GM19043 (cell line): Measurements from ENCODE around the gene EXOSC9.
"Not testable (repeated sequence)": the region's sequence is repeated elsewhere in the genome, so short reads cannot be mapped to it uniquely, and the experiment has no call there.

ENCODE experiments used
- ATAC-seq: cut with Tn5 transposase; IDR thresholded peaks from one replicate; pipeline ENCODE4 v1.9.1; 2021; ENCODE audit warnings: low read depth; ENCODE audit not compliant: unreplicated experiment

Gene EXOSC9, protein sequence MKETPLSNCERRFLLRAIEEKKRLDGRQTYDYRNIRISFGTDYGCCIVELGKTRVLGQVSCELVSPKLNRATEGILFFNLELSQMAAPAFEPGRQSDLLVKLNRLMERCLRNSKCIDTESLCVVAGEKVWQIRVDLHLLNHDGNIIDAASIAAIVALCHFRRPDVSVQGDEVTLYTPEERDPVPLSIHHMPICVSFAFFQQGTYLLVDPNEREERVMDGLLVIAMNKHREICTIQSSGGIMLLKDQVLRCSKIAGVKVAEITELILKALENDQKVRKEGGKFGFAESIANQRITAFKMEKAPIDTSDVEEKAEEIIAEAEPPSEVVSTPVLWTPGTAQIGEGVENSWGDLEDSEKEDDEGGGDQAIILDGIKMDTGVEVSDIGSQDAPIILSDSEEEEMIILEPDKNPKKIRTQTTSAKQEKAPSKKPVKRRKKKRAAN

DNA sequence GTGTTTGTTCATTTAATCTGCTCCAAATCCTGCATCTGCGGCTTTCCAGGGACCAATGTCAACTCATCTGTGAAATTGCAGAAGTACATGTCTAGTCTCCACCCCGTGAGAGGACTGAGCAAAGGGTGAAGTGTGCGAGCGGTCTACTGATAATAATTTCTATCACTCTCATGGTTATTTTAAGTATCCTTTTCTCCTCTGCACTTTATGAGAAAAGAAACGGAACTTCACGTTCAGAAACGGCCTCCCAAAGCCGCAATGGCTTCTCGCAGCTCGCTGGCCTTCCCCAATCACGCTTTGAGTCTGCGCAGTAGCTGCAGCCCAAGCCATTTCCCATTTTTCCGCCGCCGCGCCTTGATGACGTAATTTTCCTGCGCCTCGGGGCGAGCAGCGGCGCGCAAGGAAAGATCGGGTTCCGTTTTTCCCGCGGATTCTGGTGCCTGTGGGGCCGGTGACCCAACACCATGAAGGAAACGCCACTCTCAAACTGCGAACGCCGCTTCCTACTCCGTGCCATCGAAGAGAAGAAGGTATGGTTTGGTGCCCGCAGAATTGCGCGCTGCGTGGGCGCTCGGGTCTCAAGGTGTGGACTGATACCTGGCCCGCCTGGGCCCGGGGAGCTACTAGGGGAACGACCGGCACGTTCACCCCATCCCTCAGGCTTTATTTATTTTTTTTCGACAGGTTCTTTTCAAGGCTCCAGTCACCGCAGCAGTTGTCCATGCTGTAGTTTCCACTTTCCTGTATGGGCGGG is at the start of gene EXOSC9:
EXOSC9 (plus strand) TSS at position 363 of the 754 bp plus-strand sequence; CDS start at position 465, 102 bp downstream.
- peak; percentile 71 for ATAC-seq

DNA sequence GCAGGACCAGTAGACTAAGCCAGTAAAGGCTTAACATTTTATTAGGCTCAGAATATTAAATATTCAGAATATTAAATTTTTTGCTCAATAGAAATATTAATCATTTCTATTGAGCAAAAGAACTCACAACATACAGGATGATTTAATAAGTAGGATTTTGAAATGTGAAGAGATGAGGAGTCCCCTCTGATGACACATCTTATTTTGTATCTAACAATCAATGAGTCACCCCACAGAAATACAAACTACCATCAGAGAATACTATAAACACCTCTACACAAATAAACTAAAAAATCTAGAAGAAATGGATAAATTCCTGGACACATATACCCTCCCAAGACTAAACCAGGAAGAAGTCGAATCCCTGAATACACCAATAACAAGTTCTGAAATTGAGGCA is 49.0 kb upstream of the EXOSC9 start:
- ATAC-seq = not testable (repeated sequence)

DNA sequence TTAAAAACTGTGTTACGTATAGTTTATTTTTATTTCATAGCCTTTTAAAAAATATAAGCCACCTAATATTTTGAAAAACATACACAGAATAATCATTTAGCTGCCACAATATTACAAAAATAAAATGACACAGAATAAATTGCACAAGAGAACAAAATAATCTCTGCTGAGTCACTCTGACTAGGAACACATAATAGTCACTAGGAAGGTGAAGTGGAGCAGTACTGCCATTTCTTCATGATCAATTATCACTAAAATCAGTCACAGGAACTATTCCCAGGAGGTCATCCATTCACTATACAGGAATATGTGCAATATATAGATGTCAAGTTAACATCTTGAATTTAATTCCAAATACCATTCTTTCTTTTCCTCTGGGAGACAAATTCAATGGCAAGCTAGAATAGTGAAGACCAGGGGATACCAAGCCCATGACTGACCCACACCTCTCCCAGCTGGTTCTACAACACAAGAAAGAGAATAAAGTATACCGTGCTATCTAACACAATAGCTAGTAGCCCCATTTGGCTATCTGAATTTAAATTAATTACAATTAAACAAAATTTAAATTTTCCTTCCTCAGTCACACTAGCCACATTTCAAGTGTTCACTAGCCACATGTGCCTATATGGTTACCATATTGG is 42.1 kb upstream of the EXOSC9 start:
- ATAC-seq = no peak

DNA sequence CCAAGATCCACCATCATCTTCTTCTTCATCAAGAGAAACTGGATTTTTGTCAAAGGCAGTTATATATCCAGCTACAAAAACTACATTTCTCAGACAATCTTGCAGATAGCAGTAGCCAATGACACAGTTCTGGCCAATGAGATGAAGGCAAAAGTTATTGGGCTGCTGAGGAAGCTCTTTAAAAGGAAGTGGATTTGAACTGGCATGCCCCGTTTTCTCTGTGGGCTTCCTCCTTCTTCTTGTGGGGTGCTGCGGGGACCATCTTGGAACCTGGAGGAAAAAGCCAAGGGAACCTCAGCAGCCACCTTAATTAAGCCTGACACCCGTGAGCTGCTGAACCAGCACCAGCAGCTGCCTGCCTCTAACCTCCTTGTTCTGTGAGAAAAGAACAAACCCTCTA is 40.9 kb upstream of the EXOSC9 start:
- ATAC-seq = no peak

DNA sequence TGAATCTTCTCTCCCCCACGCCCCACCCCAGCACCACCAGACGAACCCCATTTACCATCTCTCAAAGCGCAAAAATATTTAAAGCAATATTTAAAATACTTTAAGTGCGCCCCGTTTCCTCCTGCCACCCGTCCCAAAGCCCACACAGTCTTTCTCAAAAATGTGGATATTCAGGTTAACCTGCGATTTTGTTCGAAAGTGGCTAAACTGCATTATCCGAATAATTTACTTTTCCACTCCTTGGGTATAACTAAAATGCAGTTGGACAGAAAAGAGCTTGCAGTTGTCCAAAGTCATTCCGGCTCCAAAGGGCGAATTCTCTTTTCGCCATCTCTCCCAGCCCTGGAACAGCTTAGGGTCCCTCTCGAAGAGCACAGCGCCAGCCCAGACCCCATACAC is 36.8 kb upstream of the EXOSC9 start:
- no peak for ATAC-seq

DNA sequence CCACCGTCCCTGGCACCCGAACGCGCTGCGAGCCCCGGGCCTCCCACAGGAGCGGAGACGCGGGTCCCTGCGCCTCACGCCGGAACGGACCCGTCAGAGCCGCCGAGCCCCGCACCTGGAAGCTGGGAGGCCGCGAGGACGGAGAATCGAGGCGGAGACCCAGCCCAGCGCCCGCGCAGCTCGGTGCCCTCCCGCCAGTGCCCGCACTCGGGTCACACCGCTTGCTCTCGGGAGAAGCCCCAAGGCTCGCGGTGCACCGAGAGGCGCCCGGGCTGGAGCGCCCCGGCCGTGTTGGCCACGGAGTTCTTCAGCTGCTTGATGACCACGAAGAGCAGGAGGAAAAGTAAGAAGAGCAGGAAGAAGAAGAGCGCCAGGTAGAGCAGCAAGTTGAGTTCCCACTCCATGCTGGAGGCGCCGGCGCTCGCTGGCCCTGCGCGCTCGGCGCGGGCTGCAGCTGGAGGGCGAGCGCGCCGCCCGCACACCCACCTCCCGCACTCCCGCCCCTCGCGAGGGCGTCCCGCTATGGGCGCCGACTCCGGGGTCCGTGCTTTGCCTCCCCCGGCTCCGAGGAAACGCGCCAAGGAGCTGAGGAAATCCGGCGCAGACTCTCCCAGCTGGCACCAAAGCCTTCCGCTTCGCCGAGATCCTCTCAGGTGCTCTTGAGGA is 36.3 kb upstream of the EXOSC9 start, which contains the start of gene SMIM43:
SMIM43 (minus strand) TSS at position 463 of the 666 bp plus-strand sequence; CDS start at position 404, 59 bp downstream.
- ATAC-seq = no peak

DNA sequence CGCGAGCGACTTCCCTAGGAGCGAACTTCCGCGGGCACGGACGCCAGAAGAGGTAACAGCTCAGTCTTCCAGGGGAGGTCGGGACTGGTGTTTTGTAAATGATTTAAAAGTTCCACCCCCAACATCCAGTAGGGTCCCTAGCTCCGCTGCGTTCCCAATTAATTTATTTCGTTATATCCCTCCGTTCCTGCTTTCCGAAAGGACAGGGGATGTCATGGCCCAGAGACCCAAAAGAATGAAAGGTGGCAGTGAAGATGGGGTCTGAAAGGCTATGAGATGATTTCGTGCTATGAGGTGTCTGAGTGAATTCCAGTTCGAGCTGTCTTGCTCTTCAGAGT is 35.8 kb upstream of the EXOSC9 start:
- no peak for ATAC-seq

DNA sequence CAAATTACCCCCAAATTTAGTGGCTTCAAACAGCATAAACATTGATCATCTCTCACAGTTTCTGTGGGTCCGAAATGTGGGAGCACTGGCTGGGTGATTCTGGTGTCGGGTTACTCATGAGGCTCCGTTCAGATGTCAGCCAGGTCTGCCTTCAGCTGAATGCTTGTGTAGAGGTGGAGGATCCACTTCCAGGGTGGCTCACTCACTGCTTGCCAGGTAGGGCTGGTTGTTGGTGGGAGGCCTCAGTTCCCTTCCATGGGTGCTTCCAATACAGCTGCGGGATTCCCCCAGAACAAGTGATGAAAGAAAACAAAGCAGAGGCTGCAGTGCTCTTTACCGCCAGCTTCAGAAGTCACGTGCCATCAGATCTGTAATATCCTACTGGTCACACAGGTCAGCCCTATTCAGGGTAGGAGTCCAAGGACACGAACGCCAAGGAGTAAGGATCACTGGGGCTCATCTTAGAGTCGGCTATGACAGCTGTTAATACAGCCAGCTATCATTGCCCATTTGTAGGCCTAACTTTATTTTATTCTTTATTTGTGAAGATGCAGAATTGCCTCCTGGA is 35.1 kb upstream of the EXOSC9 start:
- ATAC-seq = no peak

DNA sequence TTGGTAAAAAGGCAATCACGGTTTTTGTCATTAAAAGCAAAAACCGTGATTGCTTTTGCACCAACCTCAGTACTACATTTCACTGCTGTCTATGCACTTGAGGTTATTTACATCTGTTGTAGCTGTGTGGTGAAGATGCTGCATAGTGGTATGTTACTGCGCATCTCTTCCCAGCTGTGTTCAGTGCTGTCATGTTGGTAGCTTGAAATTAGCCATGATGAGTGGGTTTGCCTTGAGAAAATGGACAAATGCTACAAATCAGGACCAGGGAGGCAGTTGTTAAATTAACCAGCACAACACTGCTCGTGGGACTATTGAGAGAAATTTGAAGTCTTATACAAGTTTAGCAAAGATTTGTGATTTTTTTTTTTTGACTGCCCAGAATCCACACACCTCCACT is 34.0 kb upstream of the EXOSC9 start:
- ATAC-seq = no peak

DNA sequence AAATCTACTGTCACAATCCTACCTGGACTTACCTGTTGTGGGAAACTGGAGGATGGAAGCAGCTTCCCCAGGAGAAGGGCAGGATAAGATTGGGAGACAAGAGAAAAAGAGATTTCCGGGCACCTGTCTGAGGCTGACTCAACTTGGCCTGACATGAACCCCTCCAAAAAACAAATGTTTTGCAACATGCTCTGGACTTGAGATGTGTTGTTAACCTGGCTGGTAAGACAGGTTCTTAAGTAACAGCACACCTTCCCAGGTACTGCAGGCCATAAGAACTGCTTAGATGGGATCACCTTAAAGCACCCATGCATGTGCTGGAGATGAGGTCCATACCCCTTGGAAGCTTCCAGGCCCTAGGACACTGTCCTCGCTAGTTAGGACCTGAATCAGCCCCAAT is 31.8 kb upstream of the EXOSC9 start:
- no peak for ATAC-seq

DNA sequence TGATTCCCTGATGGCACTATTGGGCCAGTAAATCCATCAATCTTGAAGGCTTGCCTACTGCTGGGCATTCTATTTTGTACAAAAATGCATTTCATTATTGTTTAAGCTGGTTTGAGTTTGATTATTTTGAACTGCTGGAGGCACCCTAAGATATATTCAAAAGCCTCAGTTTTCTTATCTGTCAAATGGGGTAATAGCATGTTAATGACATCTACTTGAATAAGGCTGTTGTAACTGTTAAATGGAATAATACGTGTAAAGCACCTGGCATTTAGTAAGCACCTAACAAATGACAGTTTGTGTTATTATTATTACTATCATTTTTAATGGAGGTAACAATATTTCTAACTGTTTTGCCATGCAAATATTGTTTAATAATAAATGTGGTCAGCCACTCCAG is 29.3 kb upstream of the EXOSC9 start:
- no peak for ATAC-seq

DNA sequence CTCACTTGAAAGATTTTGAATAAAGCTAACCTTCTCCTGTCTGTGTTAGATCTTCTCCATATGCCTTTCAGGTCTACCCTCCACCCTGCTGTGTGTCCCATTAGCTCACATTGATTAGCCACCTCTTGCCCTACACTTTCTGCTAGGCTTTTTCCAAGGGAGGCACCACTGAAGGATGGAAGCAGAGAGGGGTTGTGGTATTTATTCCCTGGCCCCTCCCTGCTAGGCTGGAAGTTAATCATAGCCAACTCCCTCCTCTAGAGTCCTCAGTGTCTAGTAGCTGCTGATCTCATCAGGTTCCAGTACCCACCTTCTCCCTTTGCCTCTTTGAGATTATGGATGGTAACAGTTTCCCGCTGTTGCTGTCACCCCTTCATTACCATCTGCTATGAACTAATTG is 27.2 kb upstream of the EXOSC9 start:
- no peak for ATAC-seq

DNA sequence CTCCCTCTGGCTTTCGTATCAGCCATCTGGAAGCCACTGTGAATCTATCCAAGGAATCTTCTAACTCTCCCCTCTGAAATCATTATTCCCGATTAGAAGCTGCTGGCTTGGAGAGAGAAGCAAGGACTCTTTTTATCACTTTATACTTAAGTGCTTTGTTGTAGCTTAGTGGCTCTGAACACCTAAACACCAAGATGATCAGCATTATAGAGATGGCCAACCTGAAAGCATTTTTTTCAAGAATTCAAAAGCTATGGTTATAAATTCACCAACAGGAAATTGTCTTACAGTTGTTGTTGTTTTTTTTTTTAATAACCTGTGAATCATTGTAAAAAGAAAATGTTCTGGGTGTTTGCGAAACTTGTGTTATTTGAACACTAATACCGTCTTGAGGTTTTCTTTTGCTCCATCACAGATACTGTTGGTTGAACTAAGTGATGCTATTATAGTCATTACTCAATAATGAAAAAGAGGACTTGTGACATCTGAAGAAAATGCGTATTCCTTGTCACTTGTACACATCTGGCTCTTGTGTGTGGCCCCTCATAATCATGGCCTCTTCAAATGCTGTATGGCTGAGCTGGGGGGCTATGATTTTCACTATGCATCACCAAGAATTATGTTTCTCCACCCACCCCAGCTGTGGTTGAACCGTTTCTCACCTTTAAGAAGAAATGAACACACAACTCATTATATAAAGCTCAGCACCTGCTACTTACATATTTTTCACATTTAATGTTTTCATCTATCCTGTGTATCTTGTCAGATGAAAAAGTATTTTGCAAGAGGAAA is 24.3 kb upstream of the EXOSC9 start:
- no peak for ATAC-seq

DNA sequence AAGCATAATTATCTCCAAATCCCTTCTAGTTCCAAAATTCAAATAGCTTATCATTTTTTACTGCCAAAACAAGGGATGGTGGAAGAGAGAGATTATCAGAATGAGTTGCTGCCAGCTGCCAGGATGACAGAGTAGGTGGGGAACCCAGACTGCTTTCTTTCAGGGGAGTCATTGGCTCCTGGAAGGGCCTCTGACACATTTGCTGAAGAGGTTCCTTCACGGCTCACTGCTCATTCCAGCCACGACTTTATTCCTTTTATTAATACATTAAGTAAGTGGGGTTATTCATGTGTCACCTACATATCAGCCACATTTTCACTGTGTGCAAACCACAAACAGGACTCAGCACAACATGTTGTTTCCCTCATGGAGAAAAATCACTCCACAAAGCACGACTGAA is 23.5 kb upstream of the EXOSC9 start:
- ATAC-seq = no peak

DNA sequence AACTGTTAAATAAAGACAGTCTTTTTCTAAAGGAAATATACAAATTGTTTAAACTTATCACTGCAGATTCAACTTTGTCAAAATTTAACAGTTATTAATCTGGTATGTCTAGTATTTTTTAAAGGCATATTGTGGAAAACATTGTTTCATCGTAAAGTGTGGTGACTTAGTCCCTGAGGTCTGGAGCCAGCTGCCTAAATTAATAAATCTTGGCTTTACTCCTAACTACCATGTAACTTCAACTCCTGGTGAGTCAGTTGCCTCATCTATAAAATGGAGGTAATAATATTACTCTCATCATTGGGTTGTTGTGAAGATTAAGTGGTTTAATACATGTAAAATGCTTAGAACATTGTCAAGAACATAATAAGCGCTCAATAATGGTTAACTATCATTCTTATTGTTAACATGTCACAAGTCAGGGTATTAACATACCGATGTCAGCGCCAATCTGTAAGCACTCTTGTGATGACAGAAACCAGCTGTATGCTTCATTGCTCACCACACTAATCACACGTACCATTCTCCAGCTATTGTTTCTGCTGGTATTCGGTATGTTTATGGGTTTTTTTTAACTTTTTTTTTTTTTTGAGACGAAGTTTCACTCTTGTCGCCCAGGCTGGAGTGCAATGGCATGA is 22.0 kb upstream of the EXOSC9 start:
- no peak for ATAC-seq

DNA sequence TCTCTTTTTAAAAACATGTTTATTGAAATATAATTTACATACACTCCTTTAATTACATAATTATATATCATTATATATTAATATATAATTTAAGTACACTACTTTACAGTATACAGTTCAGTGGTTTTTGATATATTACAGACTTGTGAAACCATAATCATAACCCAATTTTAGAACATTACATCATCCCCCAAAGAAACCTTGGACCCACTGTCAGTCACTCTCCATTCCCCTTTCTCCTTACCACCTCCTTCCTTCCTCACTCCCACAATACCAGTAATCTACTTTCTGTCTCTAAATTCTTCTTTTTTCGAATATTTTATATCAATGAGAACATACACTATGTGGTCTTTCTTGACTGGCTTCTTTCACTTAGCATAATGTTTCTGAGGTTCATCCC is 17.9 kb upstream of the EXOSC9 start:
- ATAC-seq = no peak

DNA sequence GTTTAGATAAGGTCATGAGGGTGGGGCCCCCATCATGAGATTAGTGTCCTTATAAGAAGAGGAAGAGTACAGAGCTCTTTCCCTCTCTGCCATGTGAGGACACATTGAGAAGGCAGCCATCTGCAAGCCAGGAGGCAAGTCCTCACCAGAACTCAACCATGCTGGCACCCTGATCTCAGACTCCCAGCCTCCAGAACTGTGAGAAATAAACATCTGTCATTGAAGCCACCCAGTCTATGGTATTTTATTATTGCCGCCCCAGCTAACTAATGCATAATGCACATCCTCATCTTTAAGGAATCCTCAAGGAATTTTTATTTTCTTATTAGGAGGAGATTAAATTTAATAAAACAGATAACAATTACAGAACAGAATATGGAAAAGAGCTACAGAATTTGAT is 16.7 kb upstream of the EXOSC9 start:
- no peak for ATAC-seq

DNA sequence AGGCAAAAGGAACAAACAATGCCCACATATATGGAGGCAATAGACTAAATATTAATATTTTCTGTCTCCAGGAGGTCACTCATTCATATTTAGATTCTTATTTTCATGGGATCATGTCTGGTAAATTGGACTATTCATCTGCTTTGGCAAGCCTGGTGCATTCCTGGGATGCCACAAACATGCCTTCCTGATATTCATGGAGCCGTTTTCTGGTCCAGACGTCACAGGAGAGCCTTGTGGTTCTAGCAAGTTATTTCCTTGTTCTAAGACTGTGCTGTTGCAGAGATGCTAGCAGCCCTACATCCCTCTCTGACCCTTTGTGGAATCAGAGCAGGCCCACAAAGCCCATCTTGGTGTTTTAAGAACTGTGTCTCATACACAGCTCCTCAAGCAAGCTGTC is 16.1 kb upstream of the EXOSC9 start:
- ATAC-seq = no peak

DNA sequence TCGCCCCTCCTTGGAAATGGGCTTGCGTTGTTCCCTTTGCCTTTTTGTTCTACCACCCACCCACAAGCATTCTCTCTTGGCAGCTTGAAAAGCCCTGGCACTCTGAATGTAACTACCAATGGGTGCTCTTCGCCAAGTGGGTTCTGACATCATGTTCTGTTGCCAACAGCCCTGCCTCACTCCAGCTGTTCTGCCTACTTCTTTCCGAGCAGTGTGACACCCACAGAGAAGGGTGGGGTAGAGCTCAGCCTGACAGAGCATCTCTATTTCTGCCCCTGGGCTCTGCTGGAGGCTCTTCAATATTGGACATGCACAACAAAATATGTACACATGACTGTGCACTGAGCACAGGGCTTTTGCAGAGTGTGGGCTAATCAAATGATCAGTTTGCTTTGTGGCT is 15.6 kb upstream of the EXOSC9 start:
- ATAC-seq = no peak
